Breast epithelium (tissue), 4 donors: ENCODE measurements around the gene TMEM163. TPM values are rescaled to one million over a fixed set of nuclear protein-coding genes. Genes with fewer than 3 reads are reported as not detected.
A peak's percentile ranks its signal among the peaks of the same experiment; 100 is the strongest.

Source experiments
- DNase-seq, 2 donors: peaks; one replicate each; pipeline ENCODE4 v3.0.0-alpha.2; 2019; ENCODE audit warnings: low spot score in 2 of 2
- H3K27ac ChIP-seq, 2 donors: fragments of 200-600 bp; sonication (generic) in 1 of 2; one replicate each; pipeline ENCODE4 v1.5.1; 2016 to 2019; ENCODE audit warnings: mild to moderate bottlenecking in 1 of 2
- H3K27me3 ChIP-seq, 2 donors: fragments of 200-600 bp; sonication (generic) in 1 of 2; one replicate each; pipeline versions ENCODE4 v1.5.1 to v1.6.0; 2017 to 2019; ENCODE audit warnings: control low read depth in 1 of 2, mild to moderate bottlenecking in 1 of 2
- H3K36me3 ChIP-seq: fragments of 200-600 bp; one replicate; pipeline ENCODE4 v1.5.1; 2019
- H3K4me1 ChIP-seq, 2 donors: fragments of 200-600 bp; sonication (generic); one replicate each; pipeline ENCODE4 v1.5.1; 2016 to 2019; ENCODE audit warnings: control low read depth in 1 of 2
- H3K4me3 ChIP-seq, 3 donors: fragments of 200-600 bp; sonication (generic); 1 replicate in 2 of 3; 2 replicates in 1 of 3; pipeline ENCODE4 v1.5.1; 2016 to 2019; ENCODE audit warnings: mild to moderate bottlenecking in 3 of 3, moderate library complexity in 2 of 3
- H3K9me3 ChIP-seq, 2 donors: fragments of 200-600 bp; sonication (generic) in 1 of 2; one replicate each; pipeline ENCODE4 v1.5.1; 2016 to 2019; ENCODE audit warnings: control low read depth in 1 of 2
- CTCF ChIP-seq, 3 donors: fragments of 450-650 bp; IDR thresholded peaks; one replicate each; pipeline ENCODE4 v1.5.1; 2016 to 2017; ENCODE audit warnings: antibody characterized with exemption in 3 of 3, mild to moderate bottlenecking in 3 of 3, moderate library complexity in 3 of 3
- POLR2A ChIP-seq: fragments of 450-650 bp; IDR thresholded peaks from one replicate; pipeline ENCODE4 v1.6.1; 2016; ENCODE audit warnings: antibody characterized with exemption, mild to moderate bottlenecking, moderate library complexity
- POLR2AphosphoS5 ChIP-seq, 3 donors: sonication (generic); formaldehyde crosslinking; IDR thresholded peaks; one replicate each; pipeline ENCODE4 v1.6.1; 2017; ENCODE audit warnings: antibody characterized with exemption in 3 of 3
- intact Hi-C: fragments of 100-400 bp; cut with DNase I; formaldehyde crosslinking; loops from one replicate; pipeline ENCODE4 v1.15.1; 2023; ENCODE audit warnings: low total_unique reads
- total RNA-seq, 3 donors: library from RNA; depleted of rRNA; stranded (reverse); fragments of >200 nt; gene quantifications; one replicate each; pipeline ENCODE4 v1.1.0, GENCODE V29; 2016

The TMEM163 gene
- total RNA-seq, 3 donors from 2014 or later, result 0.32 to 1.5 (median 0.66) TPM

GRCh38 chr2:134588556-134588955 is 130.2 kb downstream of the TMEM163 start:
- TF ChIP-seq POLR2AphosphoS5 (IDR thresholded peaks at IDR 0.05) (no peak), POLR2A (no peak), CTCF (IDR thresholded peaks at IDR 0.05) (no peak)
- Histone ChIP-seq H3K36me3 (no peaks in the 10 kb centered on the region), H3K9me3 (peaks cover 15 to 22% of the 10 kb centered on the region in 2 donors), H3K27ac (no peak overlapping the region), H3K27me3 (no peaks in the 10 kb centered on the region), H3K4me1 (no peaks in the 10 kb centered on the region), H3K4me3 (no peak overlapping the region)
- intact Hi-C loops, result no loop called here
- no peak for DNase-seq

GRCh38 chr2:134586326-134586965 is 132.4 kb downstream of the TMEM163 start:
- intact Hi-C loops, result no loop called here

GRCh38 chr2:134583997-134584520 is 134.7 kb downstream of the TMEM163 start:
- intact Hi-C loops, result loop anchor here (2.0 kb wide), 1 partner anchor 61 kb away; no protein-coding TSS in a partner anchor
- Histone ChIP-seq H3K9me3 (peaks cover 0 to under 1% of the 10 kb centered on the region in 2 donors), H3K4me1 (no peaks in the 10 kb centered on the region), H3K4me3 (no peak overlapping the region), H3K27me3 (no peaks in the 10 kb centered on the region), H3K36me3 (no peaks in the 10 kb centered on the region), H3K27ac (no peak overlapping the region)
- DNase-seq, result peak in 1 of 2 donors; percentile 38
- TF ChIP-seq POLR2A, result no peak
- TF ChIP-seq CTCF (IDR thresholded peaks at IDR 0.05), result no peak
- no peak for TF ChIP-seq POLR2AphosphoS5 (IDR thresholded peaks at IDR 0.05)

More at GRCh38 chr2:134586326-134586965, 132.4 kb downstream of the TMEM163 start:
- H3K36me3 ChIP-seq, result no peaks in the 10 kb centered on the region
- no peak for DNase-seq
- no peak overlapping the region for H3K27ac ChIP-seq
- no peaks in the 10 kb centered on the region for H3K4me1 ChIP-seq
- H3K27me3 ChIP-seq, result no peaks in the 10 kb centered on the region
- no peak overlapping the region for H3K4me3 ChIP-seq
- H3K9me3 ChIP-seq, result peaks cover 15 to 22% of the 10 kb centered on the region in 2 donors
- TF ChIP-seq POLR2AphosphoS5 (IDR thresholded peaks at IDR 0.05), result no peak
- TF ChIP-seq POLR2A, result no peak
- no peak for TF ChIP-seq CTCF (IDR thresholded peaks at IDR 0.05)

- no peak for TF ChIP-seq POLR2A
- no peak for TF ChIP-seq POLR2AphosphoS5 (IDR thresholded peaks at IDR 0.05)
- TF ChIP-seq CTCF (IDR thresholded peaks at IDR 0.05), result no peak
- Histone ChIP-seq H3K27ac (no peak overlapping the region), H3K36me3 (no peaks in the 10 kb centered on the region), H3K4me3 (no peak overlapping the region), H3K4me1 (no peaks in the 10 kb centered on the region), H3K9me3 (no peaks in the 10 kb centered on the region), H3K27me3 (no peaks in the 10 kb centered on the region)
- intact Hi-C loops, result loop anchor here (2.0 kb wide), 1 partner anchor 61 kb away; no protein-coding TSS in a partner anchor
- no peak for DNase-seq
Measured at GRCh38 chr2:134583462-134583861, 135.3 kb downstream of the TMEM163 start.

GRCh38 chr2:134582547-134582899 is 136.3 kb downstream of the TMEM163 start:
- no peak for TF ChIP-seq POLR2AphosphoS5 (IDR thresholded peaks at IDR 0.05)
- Histone ChIP-seq H3K36me3 (no peaks in the 10 kb centered on the region), H3K27ac (no peak overlapping the region), H3K4me3 (no peak overlapping the region), H3K27me3 (no peaks in the 10 kb centered on the region), H3K9me3 (no peaks in the 10 kb centered on the region), H3K4me1 (no peaks in the 10 kb centered on the region)
- DNase-seq, result no peak
- intact Hi-C loops, result loop anchor here (2.0 kb wide), 1 partner anchor 60 kb away; no protein-coding TSS in a partner anchor
